HFFc6 (cell line): ENCODE measurements around the gene LETMD1. TPM values are rescaled to one million over a fixed set of nuclear protein-coding genes. Genes with fewer than 3 reads are reported as not detected.

Source experiments
- DNase-seq: peaks from one replicate; pipeline ENCODE4 v3.0.0-alpha.2; 2018
- H3K27ac Mint-ChIP-seq: 2 replicates; pipeline ENCODE4 v1.8.0; 2020; ENCODE audit warnings: mild to moderate bottlenecking, mixed read lengths
- H3K27me3 Mint-ChIP-seq: 2 replicates; pipeline ENCODE4 v1.8.0; 2021; ENCODE audit warnings: mild to moderate bottlenecking, moderate library complexity, mixed read lengths; ENCODE audit not compliant: insufficient read depth
- H3K36me3 Mint-ChIP-seq: 2 replicates; pipeline ENCODE4 v1.8.0; 2021; ENCODE audit warnings: low read depth, mixed read lengths
- H3K4me1 Mint-ChIP-seq: 2 replicates; pipeline ENCODE4 v1.8.0; 2020; ENCODE audit warnings: low read depth, mixed read lengths
- H3K4me3 Mint-ChIP-seq: 2 replicates; pipeline ENCODE4 v1.8.0; 2020; ENCODE audit warnings: mild to moderate bottlenecking, moderate library complexity, mixed read lengths
- H3K9me3 Mint-ChIP-seq: 2 replicates; pipeline ENCODE4 v1.8.0; 2020; ENCODE audit warnings: mild to moderate bottlenecking, mixed read lengths
- total RNA-seq, 6 experiments: library from RNA; stranded (reverse); fragmentation: NEBNext Ultra II Directional; extraction: Animal tissue kit (Norgen Biotek cat#: 25700); gene quantifications; 2 replicates in 1 of 6; 3 replicates in 5 of 6; pipeline ENCODE4 v1.2.3, GENCODE V29; 2021
- TF ChIP-seq, protein P1 (sequence below): fragments of 200-600 bp; sonication (generic); IDR thresholded peaks from 2 replicates; pipeline ENCODE4 v1.5.0; 2021; ENCODE audit warnings: antibody characterized with exemption, mild to moderate bottlenecking

LETMD1 gene
- total RNA-seq, 6 experiments from 2014 or later: 19.6 to 27.6 (median 25.2) TPM

DNA sequence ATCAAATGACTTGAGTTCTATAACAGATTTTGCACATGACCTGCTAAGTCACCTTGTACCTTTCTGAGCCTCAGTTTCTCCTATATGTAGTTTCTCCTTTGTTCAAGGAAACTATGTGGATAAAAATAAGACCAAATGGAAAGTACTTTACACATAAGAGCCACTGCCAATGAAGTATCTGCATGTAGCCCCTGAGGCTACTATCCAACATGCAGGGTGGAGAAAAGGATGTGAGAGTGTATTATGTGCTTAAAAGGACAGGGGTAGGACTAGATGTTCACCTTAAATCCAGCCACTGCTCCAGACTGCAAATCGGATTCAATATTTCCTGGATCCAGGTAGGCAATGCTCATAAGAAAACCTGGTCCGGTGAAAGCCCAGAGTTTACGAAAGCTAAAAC lies 43.1 kb upstream of the LETMD1 start:
- Mint-ChIP-seq H3K4me3 (no peak overlapping the region), H3K36me3 (peaks cover 28% of the 10 kb centered on the region), H3K27ac (no peak overlapping the region; the same call in 1 of the 2 replicates), H3K9me3 (no peaks in the 10 kb centered on the region), H3K27me3 (no peaks in the 10 kb centered on the region), H3K4me1 (peaks cover 7% of the 10 kb centered on the region)
- DNase-seq: no peak
- TF ChIP-seq, protein P1, sequence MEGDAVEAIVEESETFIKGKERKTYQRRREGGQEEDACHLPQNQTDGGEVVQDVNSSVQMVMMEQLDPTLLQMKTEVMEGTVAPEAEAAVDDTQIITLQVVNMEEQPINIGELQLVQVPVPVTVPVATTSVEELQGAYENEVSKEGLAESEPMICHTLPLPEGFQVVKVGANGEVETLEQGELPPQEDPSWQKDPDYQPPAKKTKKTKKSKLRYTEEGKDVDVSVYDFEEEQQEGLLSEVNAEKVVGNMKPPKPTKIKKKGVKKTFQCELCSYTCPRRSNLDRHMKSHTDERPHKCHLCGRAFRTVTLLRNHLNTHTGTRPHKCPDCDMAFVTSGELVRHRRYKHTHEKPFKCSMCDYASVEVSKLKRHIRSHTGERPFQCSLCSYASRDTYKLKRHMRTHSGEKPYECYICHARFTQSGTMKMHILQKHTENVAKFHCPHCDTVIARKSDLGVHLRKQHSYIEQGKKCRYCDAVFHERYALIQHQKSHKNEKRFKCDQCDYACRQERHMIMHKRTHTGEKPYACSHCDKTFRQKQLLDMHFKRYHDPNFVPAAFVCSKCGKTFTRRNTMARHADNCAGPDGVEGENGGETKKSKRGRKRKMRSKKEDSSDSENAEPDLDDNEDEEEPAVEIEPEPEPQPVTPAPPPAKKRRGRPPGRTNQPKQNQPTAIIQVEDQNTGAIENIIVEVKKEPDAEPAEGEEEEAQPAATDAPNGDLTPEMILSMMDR: no peak

DNA sequence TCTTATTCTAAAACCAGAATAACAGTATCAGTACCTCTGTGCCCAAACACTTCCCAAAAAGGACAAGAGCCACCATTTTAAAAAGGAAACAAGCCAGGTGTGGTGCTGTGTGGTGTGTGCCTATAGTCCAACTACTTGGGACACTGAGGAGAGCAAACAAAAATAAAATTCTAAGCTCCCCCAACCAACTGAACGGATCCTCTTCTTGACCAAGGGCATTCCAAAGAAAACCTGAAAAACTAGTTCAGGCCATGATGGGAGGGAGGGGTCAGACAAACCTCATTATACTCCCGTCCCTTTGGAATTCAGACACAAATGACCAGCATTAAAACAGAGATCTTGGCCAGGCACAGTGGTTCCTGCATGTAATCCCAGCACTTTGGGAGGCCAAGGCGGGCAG lies 42.5 kb upstream of the LETMD1 start:
- H3K36me3 Mint-ChIP-seq: peaks cover 22% of the 10 kb centered on the region
- H3K4me1 Mint-ChIP-seq: peaks cover under 1% of the 10 kb centered on the region
- TF ChIP-seq, protein P1: no peak
- no peaks in the 10 kb centered on the region for H3K9me3 Mint-ChIP-seq
- no peak for DNase-seq
- no peaks in the 10 kb centered on the region for H3K27me3 Mint-ChIP-seq
- H3K4me3 Mint-ChIP-seq: no peak overlapping the region
- no peak overlapping the region for H3K27ac Mint-ChIP-seq

DNA sequence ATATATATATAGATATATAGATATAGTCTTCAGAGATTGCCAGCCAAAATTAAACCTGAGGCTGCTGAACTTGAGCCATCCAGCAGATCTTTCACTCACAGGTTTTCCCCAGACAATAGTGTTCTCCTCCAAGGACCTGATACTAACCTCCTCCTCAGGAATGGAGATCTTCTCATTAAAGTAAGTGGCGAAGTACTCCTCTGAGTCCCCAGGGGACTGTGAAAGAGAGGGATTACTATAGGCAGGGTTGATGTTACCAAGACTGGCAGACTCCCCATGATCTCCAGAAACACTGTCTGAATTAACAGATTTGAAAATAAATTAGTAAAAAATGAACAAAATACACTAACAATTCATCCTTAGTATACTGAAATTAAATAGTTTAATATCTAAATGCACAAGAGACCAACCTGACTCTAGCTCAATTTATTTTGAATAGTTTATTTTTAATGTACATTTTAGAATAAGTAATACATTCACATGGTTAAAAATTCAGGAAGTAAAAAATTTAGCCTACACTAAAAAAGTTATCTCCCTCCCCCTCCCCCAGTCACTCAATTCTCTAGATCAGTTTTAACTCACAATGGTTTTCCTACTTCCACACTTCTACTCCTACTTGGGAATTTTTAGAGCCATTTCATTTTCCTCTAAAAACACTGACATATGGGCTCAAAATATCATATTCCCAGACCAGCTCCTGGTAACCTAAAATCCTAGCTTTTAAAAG lies 39.6 kb upstream of the LETMD1 start:
- H3K27ac Mint-ChIP-seq: no peak overlapping the region
- TF ChIP-seq, protein P1: no peak
- no peaks in the 10 kb centered on the region for H3K9me3 Mint-ChIP-seq

DNA sequence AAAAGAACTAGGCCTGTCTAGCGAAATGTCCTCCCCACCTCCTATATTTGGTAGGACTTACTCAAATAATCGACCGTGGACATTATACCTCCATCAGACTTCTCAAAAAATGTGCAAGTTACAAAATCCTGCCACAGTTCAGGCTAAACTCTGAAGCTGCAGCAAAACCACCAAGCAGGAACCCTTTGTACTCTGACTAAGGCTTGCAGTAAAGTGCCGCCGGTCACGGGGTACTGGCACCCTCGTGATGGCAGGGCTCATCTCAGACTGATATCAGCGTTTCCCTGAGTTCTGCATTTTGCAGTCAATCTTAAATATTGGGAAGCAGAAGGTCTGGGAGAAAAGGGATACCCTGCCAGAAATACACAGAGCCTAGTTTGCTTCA lies 39.1 kb upstream of the LETMD1 start:
- H3K9me3 Mint-ChIP-seq: no peaks in the 10 kb centered on the region
- H3K4me3 Mint-ChIP-seq: no peak overlapping the region
- TF ChIP-seq, protein P1: no peak
- peaks cover 22% of the 10 kb centered on the region for H3K36me3 Mint-ChIP-seq
- no peak for DNase-seq
- H3K27ac Mint-ChIP-seq: no peak overlapping the region
- H3K27me3 Mint-ChIP-seq: no peaks in the 10 kb centered on the region
- H3K4me1 Mint-ChIP-seq: no peaks in the 10 kb centered on the region

More for the DNA sequence above, 39.6 kb upstream of the LETMD1 start:
- Mint-ChIP-seq H3K4me1 (no peaks in the 10 kb centered on the region), H3K4me3 (no peak overlapping the region), H3K36me3 (peaks cover 22% of the 10 kb centered on the region), H3K27me3 (no peaks in the 10 kb centered on the region)
- DNase-seq: no peak

DNA sequence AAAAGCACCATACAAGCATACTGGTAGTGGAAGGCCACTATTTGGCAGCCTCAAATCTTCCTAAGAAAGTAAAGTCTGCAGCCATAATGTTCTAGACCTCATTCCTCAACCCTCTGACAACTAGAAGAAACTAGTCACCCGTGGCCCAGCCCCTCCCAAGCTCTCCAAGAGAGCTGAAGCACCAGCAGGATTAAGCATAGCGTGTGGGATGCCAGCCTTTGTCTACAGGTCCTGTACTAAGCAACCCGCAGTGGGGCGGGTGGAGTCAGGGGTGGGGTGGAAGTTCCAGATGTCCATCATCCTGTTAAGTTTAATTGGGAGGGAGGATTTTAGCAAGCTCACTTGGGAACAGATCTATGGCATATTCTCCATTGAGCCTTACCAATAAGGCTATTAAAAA lies 36.2 kb upstream of the LETMD1 start:
- H3K9me3 Mint-ChIP-seq: no peaks in the 10 kb centered on the region
- no peaks in the 10 kb centered on the region for H3K27me3 Mint-ChIP-seq
- TF ChIP-seq, protein P1: no peak
- H3K4me3 Mint-ChIP-seq: no peak overlapping the region
- no peak overlapping the region for H3K27ac Mint-ChIP-seq
- no peaks in the 10 kb centered on the region for H3K4me1 Mint-ChIP-seq
- DNase-seq: no peak
- H3K36me3 Mint-ChIP-seq: peaks cover 8% of the 10 kb centered on the region
